Mesendoderm (in vitro differentiated cells): ENCODE measurements around the gene PIN1.
"Not testable (repeated sequence)": the region's sequence is repeated elsewhere in the genome, so short reads cannot be mapped to it uniquely, and the experiment has no call there.

Source experiments
- DNase-seq: peaks from one replicate; pipeline ENCODE4 v3.0.0; 2013
- H2AK5ac ChIP-seq: 2 replicates; pipeline ENCODE4 v1.6.1; 2013; ENCODE audit warnings: low read length, inconsistent platforms
- H2BK120ac ChIP-seq: 2 replicates; pipeline ENCODE4 v1.6.1; 2013; ENCODE audit warnings: low read depth, mild to moderate bottlenecking, low read length, moderate library complexity, mixed read lengths
- H2BK15ac ChIP-seq: replicated peaks from 2 replicates; pipeline ENCODE4 v1.6.1; 2013; ENCODE audit warnings: low read depth, mild to moderate bottlenecking, moderate library complexity
- H2BK5ac ChIP-seq: 2 replicates; pipeline ENCODE4 v1.6.1; 2013; ENCODE audit warnings: low read length, inconsistent platforms
- H3K18ac ChIP-seq: 2 replicates; pipeline ENCODE4 v1.6.1; 2013; ENCODE audit warnings: mild to moderate bottlenecking, low read length, mixed read lengths
- H3K23ac ChIP-seq: one replicate; pipeline ENCODE4 v1.6.1; 2013; ENCODE audit warnings: low read length
- H3K27ac ChIP-seq: 2 replicates; pipeline ENCODE4 v1.5.1; 2013; ENCODE audit warnings: low read depth, mild to moderate bottlenecking, inconsistent platforms, low read length, moderate library complexity
- H3K27me3 ChIP-seq: 2 replicates; pipeline ENCODE4 v1.6.1; 2013; ENCODE audit warnings: low read length, control low read depth, mild to moderate bottlenecking, inconsistent platforms; ENCODE audit not compliant: insufficient read depth, poor library complexity
- H3K36me3 ChIP-seq: 2 replicates; pipeline ENCODE4 v1.6.1; 2013; ENCODE audit warnings: low read length, inconsistent platforms; ENCODE audit not compliant: control insufficient read depth, insufficient read depth
- H3K4ac ChIP-seq: one replicate; pipeline ENCODE4 v1.6.1; 2013; ENCODE audit warnings: low read depth, mild to moderate bottlenecking, low read length, moderate library complexity
- H3K4me1 ChIP-seq: 2 replicates; pipeline ENCODE4 v1.6.1; 2013; ENCODE audit warnings: low read depth, low read length, inconsistent platforms; ENCODE audit not compliant: control insufficient read depth
- H3K4me2 ChIP-seq: 2 replicates; pipeline ENCODE4 v1.6.1; 2013; ENCODE audit warnings: low read length
- H3K4me3 ChIP-seq: 2 replicates; pipeline ENCODE4 v1.5.1; 2013; ENCODE audit warnings: mild to moderate bottlenecking, low read length
- H3K56ac ChIP-seq: one replicate; pipeline ENCODE4 v1.6.1; 2013; ENCODE audit warnings: low read length
- H3K79me1 ChIP-seq: 2 replicates; pipeline ENCODE4 v1.6.1; 2013; ENCODE audit warnings: low read length, inconsistent platforms
- H3K79me2 ChIP-seq: 2 replicates; pipeline ENCODE4 v1.6.1; 2013; ENCODE audit warnings: mild to moderate bottlenecking, low read length; ENCODE audit not compliant: control insufficient read depth, insufficient read depth
- H3K9ac ChIP-seq: 2 replicates; pipeline ENCODE4 v1.6.1; 2013; ENCODE audit warnings: low read length, inconsistent platforms
- H4K5ac ChIP-seq: one replicate; pipeline ENCODE4 v1.6.1; 2013; ENCODE audit warnings: low read length
- H4K8ac ChIP-seq: one replicate; pipeline ENCODE4 v1.6.1; 2013; ENCODE audit warnings: low read depth, mild to moderate bottlenecking, control low read depth, low read length, moderate library complexity
- WGBS: extraction: QIAGEN DNeasy Blood & Tissue Kit; methylation state at CpG from one replicate; pipeline ENCODE4 v1.1.7; 2013; ENCODE audit warnings: low lambda C conversion rate, missing lambda C conversion rate; ENCODE audit not compliant: insufficient coverage; ENCODE audit errors: extremely low coverage; 5-methylcytosine and 5-hydroxymethylcytosine counted together

The PIN1 gene

DNA sequence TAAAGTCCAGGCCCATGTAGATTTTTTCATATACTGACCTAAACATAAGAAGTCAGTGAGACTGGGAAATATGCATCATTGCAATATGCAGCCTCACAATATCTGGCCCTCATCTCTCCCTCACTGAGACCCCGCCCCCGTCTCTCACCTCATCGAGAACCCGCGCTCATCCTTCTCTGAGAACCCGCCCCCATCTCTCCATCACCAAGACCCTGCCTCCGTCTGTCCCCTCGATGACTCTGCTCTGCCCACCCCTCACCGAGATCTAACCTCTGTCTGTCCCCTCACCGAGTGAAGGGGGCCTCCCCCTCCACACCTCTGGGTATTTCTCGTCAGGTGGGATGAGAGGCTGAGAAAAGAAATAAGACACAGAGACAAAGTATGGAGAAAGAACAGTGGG is 46.1 kb upstream of the PIN1 start:
- H3K27ac ChIP-seq = no peak overlapping the region
- H3K9ac ChIP-seq = no peak overlapping the region
- H3K36me3 ChIP-seq = no peaks in the 10 kb centered on the region
- H4K8ac ChIP-seq = no peak overlapping the region
- no peak overlapping the region for H3K4me2 ChIP-seq
- H3K27me3 ChIP-seq = no peaks in the 10 kb centered on the region
- no peak overlapping the region for H3K4ac ChIP-seq
- no peak overlapping the region for H4K5ac ChIP-seq
- H2BK15ac ChIP-seq = no peak overlapping the region
- H2AK5ac ChIP-seq = no peak overlapping the region
- peak; percentile 41 for DNase-seq
- H3K79me1 ChIP-seq = no peaks in the 10 kb centered on the region
- no CpG with 5 or more reads among the region's 11 CpGs for WGBS
- H3K23ac ChIP-seq = no peak overlapping the region
- no peak overlapping the region for H2BK120ac ChIP-seq
- no peaks in the 10 kb centered on the region for H3K79me2 ChIP-seq
- no peak overlapping the region for H3K4me3 ChIP-seq
- peaks cover 2% of the 10 kb centered on the region for H3K4me1 ChIP-seq
- no peak overlapping the region for H3K56ac ChIP-seq
- H2BK5ac ChIP-seq = no peak overlapping the region
- H3K18ac ChIP-seq = no peak overlapping the region

- not testable (repeated sequence) for H2BK15ac ChIP-seq, H3K4me3 ChIP-seq, H3K18ac ChIP-seq, H3K23ac ChIP-seq, H4K5ac ChIP-seq, H3K79me1 ChIP-seq, H3K4ac ChIP-seq, H3K4me2 ChIP-seq, H2BK120ac ChIP-seq, H2AK5ac ChIP-seq, H3K27me3 ChIP-seq, H2BK5ac ChIP-seq, H3K4me1 ChIP-seq, H3K27ac ChIP-seq, H3K36me3 ChIP-seq, H3K9ac ChIP-seq, H3K79me2 ChIP-seq, H4K8ac ChIP-seq
- peak overlapping the region; percentile 52 for H3K56ac ChIP-seq
- peak; percentile 72 for DNase-seq
- WGBS = no CpG with 5 or more reads among the region's 5 CpGs
Measured at GRCh38 chr19:9789579-9789978, 45.5 kb upstream of the PIN1 start.

DNA sequence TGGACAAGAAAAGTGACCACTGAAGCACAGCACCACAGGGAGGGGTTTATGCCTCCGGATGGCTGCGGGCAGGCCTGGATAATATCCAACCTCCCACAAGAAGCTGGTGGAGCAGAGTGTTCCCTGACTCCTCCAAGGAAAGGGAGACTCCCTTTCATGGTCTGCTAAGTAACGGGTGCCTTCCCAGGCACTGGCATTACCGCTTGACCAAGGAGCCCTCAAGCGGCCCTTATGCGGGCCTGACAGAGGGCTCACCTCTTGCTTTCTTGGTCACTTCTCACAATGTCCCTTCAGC is 44.1 kb upstream of the PIN1 start:
- H2BK15ac ChIP-seq, H3K23ac ChIP-seq, H4K5ac ChIP-seq, H3K79me2 ChIP-seq, H3K4me2 ChIP-seq, H3K9ac ChIP-seq, H3K27ac ChIP-seq, H3K4me3 ChIP-seq, H2BK120ac ChIP-seq, H3K4ac ChIP-seq, H2AK5ac ChIP-seq, H3K79me1 ChIP-seq, H3K4me1 ChIP-seq, H3K18ac ChIP-seq, H3K56ac ChIP-seq, H2BK5ac ChIP-seq, H3K36me3 ChIP-seq, H4K8ac ChIP-seq, H3K27me3 ChIP-seq, DNase-seq: not testable (repeated sequence)
- WGBS = no CpG with 5 or more reads among the region's 6 CpGs

DNA sequence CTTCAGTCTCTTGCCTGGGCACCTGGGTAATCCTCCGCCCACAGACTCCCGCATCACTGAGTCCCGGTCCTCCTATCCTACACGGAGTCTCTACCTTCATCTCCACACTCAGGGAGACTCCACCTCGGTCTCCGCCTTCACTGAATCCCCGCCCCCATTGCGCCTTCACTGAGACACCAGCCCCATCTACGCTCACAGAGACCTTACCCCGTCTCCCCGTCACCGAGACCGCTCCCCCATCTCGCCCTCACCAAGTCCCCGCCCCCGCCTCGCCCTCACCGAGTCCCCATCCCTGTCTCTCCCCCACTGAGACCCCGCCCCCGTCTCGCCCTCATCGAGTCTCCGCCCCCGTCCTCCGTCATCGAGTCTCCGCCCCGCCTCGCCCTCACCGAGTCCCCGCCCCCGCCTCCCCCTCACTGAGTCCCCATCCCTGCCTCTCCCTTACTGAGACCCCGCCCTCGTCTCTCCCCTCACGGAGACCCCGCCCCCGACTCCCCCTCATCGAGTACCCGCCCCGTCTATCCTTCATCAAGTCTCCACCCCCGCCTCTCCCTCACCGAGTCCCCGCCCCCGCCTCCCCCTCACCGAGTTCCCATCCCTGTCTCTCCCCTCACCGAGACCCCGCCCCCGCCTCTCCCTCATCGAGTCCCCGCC is 43.4 kb upstream of the PIN1 start:
- H3K79me1 ChIP-seq = no peaks in the 10 kb centered on the region
- no peak overlapping the region for H2BK5ac ChIP-seq
- peaks cover 1% of the 10 kb centered on the region for H3K4me1 ChIP-seq
- peak overlapping the region; percentile 72 for H3K9ac ChIP-seq
- no peaks in the 10 kb centered on the region for H3K27me3 ChIP-seq
- no CpG with 5 or more reads among the region's 50 CpGs for WGBS
- no peak overlapping the region for H4K8ac ChIP-seq
- peak overlapping the region; percentile 92 for H3K56ac ChIP-seq
- H3K4me3 ChIP-seq = peak overlapping the region; percentile 68
- no peak overlapping the region for H3K23ac ChIP-seq
- no peak overlapping the region for H4K5ac ChIP-seq
- H3K27ac ChIP-seq = peak overlapping the region; percentile 55
- no peaks in the 10 kb centered on the region for H3K36me3 ChIP-seq
- H2BK120ac ChIP-seq = no peak overlapping the region
- no peak overlapping the region for H2BK15ac ChIP-seq
- H2AK5ac ChIP-seq = no peak overlapping the region
- peak overlapping the region; percentile 90 for H3K18ac ChIP-seq
- no peak overlapping the region for H3K4ac ChIP-seq
- DNase-seq = peak; percentile 98
- H3K4me2 ChIP-seq = no peak overlapping the region
- H3K79me2 ChIP-seq = no peaks in the 10 kb centered on the region

- Histone ChIP-seq H3K56ac (peak overlapping the region; percentile 95), H3K18ac (peak overlapping the region; percentile 97), H2BK5ac (peak overlapping the region; percentile 67), H3K27ac (peak overlapping the region; percentile 87), H4K5ac (no peak overlapping the region), H4K8ac (no peak overlapping the region), H3K4me3 (peak overlapping the region; percentile 68), H3K4me2 (peak overlapping the region; percentile 80), H3K4ac (peak overlapping the region; percentile 98), H3K79me1 (no peaks in the 10 kb centered on the region), H2BK120ac (peak overlapping the region; percentile 89), H3K27me3 (no peaks in the 10 kb centered on the region), H3K36me3 (no peaks in the 10 kb centered on the region), H3K79me2 (no peaks in the 10 kb centered on the region), H3K9ac (peak overlapping the region; percentile 85), H2BK15ac (no peak overlapping the region), H3K23ac (peak overlapping the region; percentile 94), H2AK5ac (no peak overlapping the region), H3K4me1 (peaks cover 1% of the 10 kb centered on the region)
- peak; percentile 98 for DNase-seq
- no CpG with 5 or more reads among the region's 70 CpGs for WGBS
Measured at GRCh38 chr19:9792206-9793070, 42.7 kb upstream of the PIN1 start.
